Heart left ventricle (tissue), 16 donors: ENCODE results near the gene FAF1. TPM values are rescaled to one million over a fixed set of nuclear protein-coding genes. Genes with fewer than 3 reads are reported as not detected.
A peak's percentile ranks its signal among the peaks of the same experiment; 100 is the strongest.
"Not testable (repeated sequence)": the region's sequence is repeated elsewhere in the genome, so short reads cannot be mapped to it uniquely, and the experiment has no call there.

Experiments
- ATAC-seq, 4 donors: fragments of 200-7000 bp; cut with Tn5 transposase; one replicate each; pipeline ENCODE4 v1.9.1; 2020 to 2022; ENCODE audit warnings: moderate library complexity in 4 of 4, mild to moderate bottlenecking in 3 of 4, moderate number of reproducible peaks in 1 of 4
- DNase-seq, 5 donors: peaks; one replicate each; pipeline ENCODE4 v3.0.0-alpha.2; 2020
- H3K27ac ChIP-seq, 12 donors: fragments of 200-600 bp; sonication (generic) in 4 of 12; one replicate each; pipeline versions ENCODE4 v1.5.0 to v1.8.0; 2016 to 2022; ENCODE audit warnings: mild to moderate bottlenecking in 2 of 12
- H3K27me3 ChIP-seq, 9 donors: fragments of 200-600 bp; sonication (generic) in 2 of 9; one replicate each; pipeline versions ENCODE4 v1.5.1 to v1.8.0; 2016 to 2022; ENCODE audit warnings: mild to moderate bottlenecking in 3 of 9
- H3K36me3 ChIP-seq, 9 donors: fragments of 200-600 bp; sonication (generic) in 2 of 9; one replicate each; pipeline versions ENCODE4 v1.5.0 to v1.8.0; 2018 to 2022; ENCODE audit warnings: mild to moderate bottlenecking in 2 of 9
- H3K4me1 ChIP-seq, 12 donors: fragments of 200-600 bp; sonication (generic) in 4 of 12; one replicate each; pipeline versions ENCODE4 v1.5.0 to v1.8.0; 2016 to 2022; ENCODE audit warnings: mild to moderate bottlenecking in 3 of 12
- H3K4me3 ChIP-seq, 12 donors: fragments of 200-600 bp; sonication (generic) in 4 of 12; one replicate each; pipeline versions ENCODE4 v1.5.0 to v1.8.0; 2017 to 2022; ENCODE audit warnings: mild to moderate bottlenecking in 9 of 12, moderate library complexity in 4 of 12
- H3K9me3 ChIP-seq, 12 donors: fragments of 200-600 bp; sonication (generic) in 4 of 12; one replicate each; pipeline versions ENCODE4 v1.5.0 to v1.8.0; 2016 to 2022; ENCODE audit warnings: mild to moderate bottlenecking in 1 of 12
- CTCF ChIP-seq, 12 donors: fragments of 200-600 bp; sonication (generic) in 4 of 12; IDR thresholded peaks; one replicate each; pipeline versions ENCODE4 v1.5.0 to v1.8.0; 2018 to 2022; ENCODE audit warnings: antibody characterized with exemption in 12 of 12, mild to moderate bottlenecking in 5 of 12
- POLR2A ChIP-seq, 2 donors: fragments of 450-650 bp; IDR thresholded peaks; one replicate each; pipeline ENCODE4 v1.6.1; 2017; ENCODE audit warnings: antibody characterized with exemption in 2 of 2, mild to moderate bottlenecking in 2 of 2, moderate library complexity in 2 of 2
- WGBS, 4 donors: extraction: QIAGEN DNeasy Blood & Tissue Kit in 2 of 4; methylation state at CpG; one replicate each; pipeline versions ENCODE4 v1.1.5 to v1.1.7; 2013 to 2018; 5-methylcytosine and 5-hydroxymethylcytosine counted together
- intact Hi-C, 10 donors: fragments of 100-400 bp; cut with DNase I; formaldehyde crosslinking; loops; one replicate each; pipeline versions ENCODE4 v1.11.1 to v1.14.2; 2022
- long read RNA-seq, 3 donors: library from polyadenylated mRNA; unstranded; transcript quantifications; one replicate each; pipeline ENCODE4 v2.0.0, GENCODE V29; 2020 to 2021
- polyA plus RNA-seq, 2 donors: library from polyadenylated mRNA; stranded (reverse); fragments of 200-250 nt; gene quantifications; one replicate each; pipeline ENCODE4 v1.2.3, GENCODE V29; 2013
- total RNA-seq, 9 donors: library from RNA; depleted of rRNA in 2 of 9; stranded (reverse); fragments of >200 nt in 2 of 9; fragmentation: NEBNext Ultra II Directional in 3 of 9; extraction: Animal tissue kit (Norgen Biotek cat#: 25700) in 3 of 9; gene quantifications; one replicate each; pipeline versions ENCODE4 v1.1.0 to v1.2.4, GENCODE V29; 2016 to 2023
- donor health status: ischemic (EF 13 %, LVEDD 7.1; RV severe dilation, severe dysfunction).
- donor health status: healthy with polysubstance abuse.
- donor health status: DM: no; HTN: yes; CAD: no.
- donor health status: DM: no; HTN: no; CAD: no.
- donor health status: ischemic (EF 25% LVEDD 6.9; RV normal size, moderate dysfunction).
- donor health status: ischemic (EF 25% LVEDD 5.7; RV mildly dilated, moderate dysfunction).
- donor health status: healthy.
- donor health status: DM: yes; HTN: yes; CAD: no.
- donor health status: ischemic (EF 35%, LVEDD 5.7; RV mildly dilated, moderate dysfunction).
- donor health status: nonischemic (EF 11% LVEDD 7.7; RV severe dilation, severe dysfunction).
- donor health status: DM: yes; HTN: yes; CAD: no.
- donor health status: PGD.
- donor health status: ischemic (EF 29% LVEDD 5.4; RV normal size, mild dysfunction).
- donor health status: nonischemic (EF 23%, LVEDD 6.1; RV moderate dilation, normal function).

Gene FAF1
- 100 to 1,000 TPM in 1 of 9 donors, 10 to 100 TPM in 8; 46.6 to 112 (median 83.6) TPM for total RNA-seq
- 10 to 100 TPM; 41.0 to 76.0 TPM for polyA plus RNA-seq
- long read RNA-seq, donor 1, full-length matches to known transcripts = 176 of 195 reads
- long read RNA-seq, donor 1, partial matches to known transcripts = 11 of 195 reads
- long read RNA-seq, donor 1, other reads (novel, unspliced or antisense) = 8 of 195 reads
- long read RNA-seq, donor 2, full-length matches to known transcripts = 9 of 30 reads
- long read RNA-seq, donor 2, partial matches to known transcripts = 20 of 30 reads
- long read RNA-seq, donor 2, other reads (novel, unspliced or antisense) = 1 of 30 reads
- long read RNA-seq, donor 3, full-length matches to known transcripts = 143 of 169 reads
- long read RNA-seq, donor 3, partial matches to known transcripts = 10 of 169 reads
- long read RNA-seq, donor 3, other reads (novel, unspliced or antisense) = 16 of 169 reads

- H3K4me1 ChIP-seq = peaks cover 0 to 37% (median 17%) of the 10 kb centered on the region in 12 donors
- peaks cover 0 to 3% (median 0%) of the 10 kb centered on the region in 9 donors for H3K36me3 ChIP-seq
- ATAC-seq (peak; percentile 96 to 99 (median 99)), DNase-seq (peak; percentile 96 to 98 (median 97))
- no peaks in the 10 kb centered on the region for H3K9me3 ChIP-seq
- 0% methylated on average over 23 to 80 of the region's 80 CpGs for WGBS, 4 donors
- peak within 1 kb of the TSS; percentile 51 to 93 (median 86) for H3K27ac ChIP-seq
- no peaks in the 10 kb centered on the region for H3K27me3 ChIP-seq
- peak in 6 of 12 donors; percentile 13 to 35 (median 20) for TF ChIP-seq CTCF (IDR thresholded peaks at IDR 0.05)
- peak; percentile 37 to 88 for TF ChIP-seq POLR2A (IDR thresholded peaks at IDR 0.05)
- peak within 1 kb of the TSS; percentile 44 to 89 (median 75) for H3K4me3 ChIP-seq
- intact Hi-C loops = loop anchor here in 3 of 10 donors (1.0 to 10.0 kb wide), 5 partner anchors 8 to 915 kb away; partner anchors contain the start of genes EPS15 (in 1 of the 3) and NRDC (in 1 of the 3)
These were observed at the start of gene FAF1 for GRCh38 chr1:50959913-50960844. FAF1 (minus strand) TSS chr1:50960267; CDS start chr1:50959811, 456 bp downstream.

DNA sequence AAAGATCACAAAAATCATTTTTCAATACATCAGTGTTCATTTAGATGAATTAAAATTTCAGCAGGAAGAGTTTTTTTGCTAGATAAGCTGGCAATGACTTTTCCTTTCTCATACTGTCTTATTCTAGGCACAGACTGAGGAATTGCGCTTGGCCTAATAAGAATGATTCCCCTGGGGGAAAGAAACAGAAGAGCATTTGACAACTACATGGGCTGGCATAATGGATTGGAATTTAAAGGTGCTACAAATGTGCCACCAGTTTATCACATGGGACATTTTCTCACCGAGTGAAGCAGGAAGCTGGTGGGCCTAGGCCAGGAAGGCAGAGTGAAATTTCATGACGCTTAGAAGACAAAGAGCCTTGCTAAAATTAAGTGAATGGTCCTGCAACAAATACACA lies 49.3 kb upstream of the FAF1 start:
- TF ChIP-seq POLR2A (IDR thresholded peaks at IDR 0.05) = no peak
- TF ChIP-seq CTCF (IDR thresholded peaks at IDR 0.05) = no peak
- DNase-seq = no peak
- H3K36me3 ChIP-seq = peaks cover 0 to 2% (median 0%) of the 10 kb centered on the region in 9 donors
- H3K9me3 ChIP-seq = peaks cover 0 to 41% (median 0%) of the 10 kb centered on the region in 12 donors
- H3K4me3 ChIP-seq = no peak overlapping the region
- ATAC-seq = no peak
- H3K4me1 ChIP-seq = no peaks in the 10 kb centered on the region
- no peaks in the 10 kb centered on the region for H3K27me3 ChIP-seq
- intact Hi-C loops = no loop called here
- no peak overlapping the region for H3K27ac ChIP-seq
- WGBS, 4 donors = 58 to 67% (median 64%) methylated on average over 3 of the region's 3 CpGs

DNA sequence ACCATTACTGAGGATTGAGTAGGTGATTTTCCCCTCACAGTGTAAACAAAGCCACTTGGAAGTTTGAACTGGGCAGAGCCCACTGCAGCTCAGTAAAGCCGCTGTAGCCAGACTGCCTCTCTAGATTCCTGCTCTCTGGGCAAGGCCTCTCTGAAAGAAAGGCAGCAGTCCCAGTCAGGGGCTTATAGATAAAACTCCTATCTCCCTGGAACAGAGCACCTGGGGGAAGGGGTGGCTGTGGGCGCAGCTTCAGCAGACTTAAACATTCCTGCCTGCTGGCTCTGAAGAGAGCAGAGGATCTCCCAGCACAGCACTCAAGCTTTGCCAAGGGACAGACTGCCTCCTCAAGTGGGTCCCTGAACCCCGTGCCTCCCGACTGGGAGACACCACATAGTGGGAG lies 45.5 kb upstream of the FAF1 start:
- H3K27ac ChIP-seq, intact Hi-C loops, H3K36me3 ChIP-seq, H3K4me1 ChIP-seq, H3K27me3 ChIP-seq, DNase-seq, H3K4me3 ChIP-seq, ATAC-seq: not testable (repeated sequence)
- 57 to 92% (median 80%) methylated on average over 1 to 4 of the region's 4 CpGs for WGBS, 4 donors
- H3K9me3 ChIP-seq = peaks cover 0 to 30% (median 0%) of the 10 kb centered on the region in 12 donors

DNA sequence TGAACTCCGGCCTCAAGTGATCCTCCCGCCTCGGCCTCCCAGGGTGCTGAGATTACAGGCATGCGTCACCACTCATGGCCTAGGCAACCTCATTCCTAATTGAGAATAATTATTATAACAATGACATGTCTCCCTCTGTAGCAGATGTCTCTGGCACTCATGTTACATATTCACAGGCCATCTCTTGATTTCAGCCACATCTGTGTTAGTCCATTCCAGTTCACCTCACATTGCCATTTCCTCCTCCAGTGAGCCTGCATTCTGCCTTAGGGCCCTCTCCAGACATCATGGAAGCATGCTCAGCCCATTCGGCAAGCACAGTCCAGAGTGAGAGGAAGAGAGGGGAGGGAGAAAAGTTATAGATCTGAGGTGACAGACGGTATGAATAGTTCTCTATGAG lies 42.4 kb upstream of the FAF1 start:
- peaks cover 0 to 2% (median 0%) of the 10 kb centered on the region in 9 donors for H3K36me3 ChIP-seq
- no peak overlapping the region for H3K27ac ChIP-seq
- no peak for ATAC-seq
- WGBS, 4 donors = 85 to 90% (median 89%) methylated on average over 6 of the region's 6 CpGs
- peaks cover 0 to 4% (median 0%) of the 10 kb centered on the region in 12 donors for H3K9me3 ChIP-seq
- intact Hi-C loops = no loop called here
- no peak for DNase-seq
- no peak for TF ChIP-seq CTCF (IDR thresholded peaks at IDR 0.05)
- no peak for TF ChIP-seq POLR2A (IDR thresholded peaks at IDR 0.05)
- no peak overlapping the region for H3K4me3 ChIP-seq
- H3K27me3 ChIP-seq = no peaks in the 10 kb centered on the region
- no peaks in the 10 kb centered on the region for H3K4me1 ChIP-seq
